HEK293T (cell line): Measurements from ENCODE around the gene POU2F2.

Experiments
- ARNT ChIP-seq: fragments of 450-650 bp; IDR thresholded peaks from 2 replicates; pipeline ENCODE4 v1.6.1; 2017; ENCODE audit warnings: mild to moderate bottlenecking
- BHLHE40 ChIP-seq: fragments of 450-650 bp; IDR thresholded peaks from 2 replicates; pipeline ENCODE4 v1.6.1; 2016; ENCODE audit warnings: mild to moderate bottlenecking, moderate library complexity, borderline replicate concordance
- CTBP1 ChIP-seq: fragments of 450-650 bp; IDR thresholded peaks from 2 replicates; pipeline ENCODE4 v1.6.1; 2016; ENCODE audit warnings: borderline replicate concordance
- ELF4 ChIP-seq: fragments of 450-650 bp; IDR thresholded peaks from 2 replicates; pipeline ENCODE4 v1.6.1; 2017; ENCODE audit warnings: antibody characterized with exemption
- FOXM1 ChIP-seq: fragments of 450-650 bp; IDR thresholded peaks from 2 replicates; pipeline ENCODE4 v1.6.1; 2017; ENCODE audit warnings: mild to moderate bottlenecking, borderline replicate concordance
- SP1 ChIP-seq: fragments of 450-650 bp; IDR thresholded peaks from 2 replicates; pipeline ENCODE4 v1.6.1; 2017
- SUZ12 ChIP-seq: fragments of 450-650 bp; IDR thresholded peaks from 2 replicates; pipeline ENCODE4 v1.6.1; 2016; ENCODE audit warnings: mild to moderate bottlenecking

GRCh38 chr19:42121036-42121621 is 11.1 kb downstream of the POU2F2 start:
- TF ChIP-seq ELF4 = no peak
- TF ChIP-seq ARNT = no peak
- no peak for TF ChIP-seq BHLHE40
- TF ChIP-seq SP1 = no peak
- TF ChIP-seq SUZ12 = no peak
- no peak for TF ChIP-seq CTBP1
- TF ChIP-seq FOXM1 = no peak
